Left colon (tissue), 2 donors: ENCODE measurements around the gene APMAP. TPM values are rescaled to one million over a fixed set of nuclear protein-coding genes. Genes with fewer than 3 reads are reported as not detected.

Source experiments
- ATAC-seq: fragments of 200-7000 bp; cut with Tn5 transposase; one replicate; pipeline ENCODE4 v1.9.1; 2020; ENCODE audit warnings: mild to moderate bottlenecking, moderate library complexity
- DNase-seq, 2 donors: peaks; one replicate each; pipeline ENCODE4 v3.0.0-alpha.2; 2020
- intact Hi-C, 2 donors: fragments of 100-400 bp; cut with DNase I in 1 of 2; cut with micrococcal nuclease in 1 of 2; formaldehyde crosslinking; loops; one replicate each; pipeline versions ENCODE4 v1.11.2 to v1.14.0; 2022; cut with DNase I, micrococcal nuclease
- long read RNA-seq: library from polyadenylated mRNA; unstranded; transcript quantifications from one replicate; pipeline ENCODE4 v2.0.0, GENCODE V29; 2021
- total RNA-seq, 2 donors: library from RNA; stranded (reverse); fragmentation: NEBNext Ultra II Directional; extraction: Animal tissue kit (Norgen Biotek cat#: 25700); gene quantifications; one replicate each; pipeline ENCODE4 v1.2.1, GENCODE V29; 2021
- donor health status: DM: no; HTN: no; CAD: no.
- donor health status: DM: yes; HTN: yes; CAD: no.

APMAP gene, protein sequence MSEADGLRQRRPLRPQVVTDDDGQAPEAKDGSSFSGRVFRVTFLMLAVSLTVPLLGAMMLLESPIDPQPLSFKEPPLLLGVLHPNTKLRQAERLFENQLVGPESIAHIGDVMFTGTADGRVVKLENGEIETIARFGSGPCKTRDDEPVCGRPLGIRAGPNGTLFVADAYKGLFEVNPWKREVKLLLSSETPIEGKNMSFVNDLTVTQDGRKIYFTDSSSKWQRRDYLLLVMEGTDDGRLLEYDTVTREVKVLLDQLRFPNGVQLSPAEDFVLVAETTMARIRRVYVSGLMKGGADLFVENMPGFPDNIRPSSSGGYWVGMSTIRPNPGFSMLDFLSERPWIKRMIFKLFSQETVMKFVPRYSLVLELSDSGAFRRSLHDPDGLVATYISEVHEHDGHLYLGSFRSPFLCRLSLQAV
- 10 to 100 TPM; 44.5 to 53.4 TPM for total RNA-seq
- long read RNA-seq, transcript APMAP-201 (9 exons, 2,430 nt) = major isoform, 159 of 194 reads
- long read RNA-seq, partial matches to known transcripts = 18 of 194 reads
- long read RNA-seq, other reads (novel, unspliced or antisense) = 17 of 194 reads

DNA sequence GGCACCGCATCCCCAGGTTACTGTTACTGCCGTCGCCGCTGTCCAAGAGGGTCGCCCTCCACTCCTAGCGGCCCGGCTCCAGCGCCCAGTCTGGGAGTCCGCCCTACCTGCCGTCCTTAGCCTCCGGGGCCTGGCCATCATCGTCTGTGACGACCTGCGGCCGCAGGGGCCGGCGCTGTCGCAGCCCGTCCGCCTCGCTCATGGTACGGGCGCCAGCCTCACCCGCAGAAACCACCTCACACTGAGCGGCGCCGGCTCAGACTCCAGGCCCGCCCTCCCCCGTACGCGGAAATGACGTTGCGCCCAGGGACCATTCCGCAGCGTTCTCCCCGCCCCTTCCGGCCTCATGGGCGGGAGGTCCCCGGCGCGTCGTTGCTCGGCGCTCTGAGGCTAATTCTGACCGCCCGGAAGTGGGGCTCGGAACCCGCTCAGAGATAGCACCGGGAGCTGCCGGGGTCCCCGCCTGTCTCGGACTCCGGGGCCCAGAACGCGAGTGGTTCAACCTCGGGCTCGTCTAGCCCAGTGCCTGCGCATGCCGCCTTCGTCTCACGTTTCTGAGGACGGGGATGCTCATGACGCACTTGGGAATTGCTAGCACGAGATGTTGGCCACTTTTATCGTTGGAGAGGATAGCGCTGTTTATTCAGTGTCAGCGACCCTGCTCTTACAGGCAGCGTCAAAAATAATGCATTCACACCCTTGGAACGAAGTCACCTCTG is at the start of gene APMAP:
Gene APMAP (minus strand): TSS at position 265 of the 719 bp plus-strand sequence. CDS start 63 bp downstream, at position 202.
- ATAC-seq (peak; percentile 97), DNase-seq (peak; percentile 95 to 99)
- intact Hi-C loops = loop anchor here (10.0 kb wide), 2 partner anchors 182 to 412 kb away; partner anchors contain the start of gene GINS1 (in 1 of the 2)

DNA sequence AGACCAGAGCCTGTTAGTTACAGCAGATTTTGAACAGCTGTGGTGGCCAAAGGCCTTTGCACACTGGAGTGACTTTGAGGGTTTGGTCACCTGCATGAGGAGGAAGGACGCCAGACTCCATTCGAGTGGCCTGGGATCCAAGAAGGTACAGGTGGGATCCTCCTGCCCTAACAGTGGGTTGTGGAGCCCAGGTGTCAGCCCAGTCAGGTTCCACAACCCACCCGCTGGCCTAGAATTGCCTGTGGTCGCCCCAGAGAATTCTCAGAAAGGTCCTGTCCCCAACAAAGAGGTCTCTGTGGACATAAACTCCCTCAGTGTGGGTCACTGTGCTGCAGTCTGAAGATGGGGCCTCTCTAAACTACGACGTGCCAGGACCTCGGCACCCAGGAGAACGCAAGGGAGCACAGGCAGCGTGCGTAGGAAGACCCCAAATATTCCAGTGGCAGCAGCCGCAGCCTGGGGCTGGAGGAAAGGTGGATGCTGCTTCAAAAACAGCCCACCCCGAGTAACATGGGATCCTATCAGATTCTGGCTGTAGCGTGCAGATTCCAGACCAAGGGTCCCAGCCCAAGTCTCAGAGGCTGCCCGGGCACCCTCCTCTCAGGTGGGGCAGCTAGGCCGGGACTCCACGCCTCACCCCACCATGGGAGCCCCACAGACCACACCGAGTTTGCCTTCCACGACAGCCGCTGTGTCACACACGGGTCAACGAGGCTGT is 49.4 kb upstream of the APMAP start:
- intact Hi-C loops = no loop called here
- DNase-seq (no peak), ATAC-seq (no peak)

DNA sequence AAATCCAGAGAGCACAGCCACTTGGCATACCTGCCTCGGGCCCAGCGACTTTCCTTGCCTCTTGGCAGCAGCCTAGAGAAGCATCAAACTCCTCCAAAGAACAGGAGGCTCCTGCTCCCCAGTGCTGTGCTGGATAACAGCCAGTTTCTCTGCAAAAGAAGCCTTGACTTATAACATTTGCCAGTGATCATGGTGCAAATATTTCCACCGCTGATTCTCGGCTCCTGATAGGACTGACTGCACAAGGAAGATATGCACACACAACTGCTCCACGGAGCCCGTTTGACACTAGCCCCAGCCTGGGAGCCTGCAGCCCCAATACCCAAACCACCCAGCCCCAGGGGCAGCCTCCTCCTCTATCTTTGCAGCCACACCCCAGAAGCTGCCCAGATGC is 47.9 kb upstream of the APMAP start:
- intact Hi-C loops = no loop called here
- DNase-seq (peak in 1 of 2 donors; percentile 77), ATAC-seq (peak; percentile 10)

DNA sequence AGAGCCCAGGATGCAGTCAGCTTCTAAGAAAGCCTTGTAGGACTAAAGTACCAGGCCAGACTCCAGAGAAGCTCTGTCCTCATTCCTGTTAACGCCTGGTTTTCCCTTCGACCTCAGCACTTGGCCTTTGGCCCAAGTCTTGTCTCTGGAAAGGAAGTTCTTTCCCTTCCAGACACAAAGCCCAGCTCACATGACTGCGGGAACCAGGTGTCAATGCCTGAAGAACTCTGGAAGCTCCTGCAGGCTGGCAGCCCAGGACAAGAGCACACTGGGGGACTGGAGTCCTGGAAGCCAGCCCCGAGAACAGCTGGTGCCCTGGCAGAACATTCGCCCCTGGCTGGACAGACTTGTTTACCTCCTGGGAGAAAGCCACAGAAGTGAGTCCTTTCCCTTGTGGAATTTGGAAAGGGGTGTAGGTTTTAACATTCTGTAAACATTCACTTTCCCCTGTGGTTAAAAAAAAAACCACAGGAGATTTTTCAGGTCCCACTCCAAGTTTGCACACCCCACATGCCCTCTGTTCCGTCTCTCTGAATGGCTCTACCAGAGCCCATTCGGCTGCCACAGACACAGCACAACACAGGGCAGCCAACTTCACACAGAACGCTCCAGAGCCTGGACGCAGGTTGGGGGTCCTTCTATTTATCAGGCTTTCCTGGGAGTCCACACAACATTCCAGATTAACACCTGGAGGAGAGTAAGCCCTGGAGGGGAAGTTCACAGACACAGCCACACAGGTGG is 47.3 kb upstream of the APMAP start:
- DNase-seq (peak; percentile 78 to 94), ATAC-seq (peak; percentile 73)
- intact Hi-C loops = no loop called here

DNA sequence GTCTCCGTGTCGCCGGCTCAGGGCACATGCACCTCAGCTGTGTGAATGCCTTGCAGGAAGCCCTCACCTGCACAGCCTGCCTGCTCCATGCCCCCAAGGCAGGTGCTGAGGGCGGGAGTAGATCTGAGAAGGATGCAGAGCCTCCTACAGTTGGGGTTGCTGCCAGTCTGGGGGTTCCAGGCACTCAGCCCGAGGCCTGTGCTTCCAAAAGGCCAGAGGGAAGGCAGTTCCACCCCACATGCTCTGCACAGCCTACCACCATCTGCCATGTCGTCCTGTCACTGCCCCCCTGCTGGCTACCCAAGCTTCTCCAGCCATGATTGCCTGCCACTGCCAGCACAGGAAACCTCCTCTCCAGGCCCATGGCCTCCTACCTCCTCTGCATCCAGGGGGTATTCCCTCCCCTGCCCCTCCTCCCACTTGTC is 46.1 kb upstream of the APMAP start:
- intact Hi-C loops = no loop called here
- ATAC-seq (no peak), DNase-seq (no peak)

DNA sequence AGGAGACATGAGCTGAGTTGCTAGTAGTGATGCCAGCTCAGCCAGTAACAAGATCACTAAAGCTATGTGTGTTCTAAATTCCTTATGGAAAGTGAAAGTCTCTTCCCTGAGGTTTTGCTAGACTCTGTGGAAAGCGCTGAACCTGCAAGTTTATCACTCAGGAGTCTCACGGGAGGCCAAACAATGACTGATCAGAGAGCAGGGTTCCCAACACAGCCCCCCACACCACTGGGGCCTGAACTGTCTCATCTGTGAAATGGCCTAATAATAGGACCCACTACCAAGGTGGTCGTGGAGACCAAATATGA is 45.5 kb upstream of the APMAP start:
- ATAC-seq = no peak
- DNase-seq = no peak

DNA sequence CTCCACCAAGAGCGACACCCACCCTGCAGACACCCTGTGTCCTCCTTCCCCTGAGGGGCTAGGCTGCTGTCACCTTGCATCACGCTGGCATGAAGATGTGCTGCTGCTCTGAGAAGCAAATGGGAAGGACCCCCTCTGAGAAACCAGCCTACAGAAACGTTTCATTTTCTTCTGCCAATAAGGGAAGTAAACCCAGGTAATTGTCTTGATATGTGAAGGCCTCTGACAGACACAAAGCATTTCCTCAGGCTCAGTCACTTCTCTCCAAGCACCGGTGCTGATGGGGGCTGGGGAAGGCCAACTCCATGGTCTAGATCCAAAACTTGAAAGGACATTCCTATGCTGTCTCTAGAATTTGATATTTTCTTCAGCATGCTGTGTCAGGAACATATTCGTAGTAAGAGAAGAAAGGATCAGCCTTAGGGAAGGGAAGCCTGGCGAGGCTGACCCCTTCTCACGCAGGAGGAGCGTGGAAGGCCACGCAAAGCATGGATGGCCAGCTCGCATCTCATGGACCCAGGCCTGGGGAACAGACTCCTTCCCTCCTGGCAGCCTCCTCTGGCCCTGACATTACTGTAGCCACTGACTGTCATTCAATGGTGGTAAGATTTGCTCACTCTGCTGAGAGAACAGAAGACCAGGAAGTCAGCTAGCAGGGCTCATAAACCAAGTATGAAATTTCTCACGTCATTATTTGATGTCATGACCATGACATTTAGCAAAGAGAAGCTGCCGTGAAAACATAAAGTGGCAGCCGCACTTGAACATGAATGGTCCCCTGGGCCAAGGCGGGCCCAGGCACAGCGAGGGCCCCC is 44.9 kb upstream of the APMAP start:
- intact Hi-C loops = no loop called here
- peak; percentile 32 for ATAC-seq
- DNase-seq = no peak

More for the DNA sequence above, 45.5 kb upstream of the APMAP start:
- intact Hi-C loops = no loop called here

DNA sequence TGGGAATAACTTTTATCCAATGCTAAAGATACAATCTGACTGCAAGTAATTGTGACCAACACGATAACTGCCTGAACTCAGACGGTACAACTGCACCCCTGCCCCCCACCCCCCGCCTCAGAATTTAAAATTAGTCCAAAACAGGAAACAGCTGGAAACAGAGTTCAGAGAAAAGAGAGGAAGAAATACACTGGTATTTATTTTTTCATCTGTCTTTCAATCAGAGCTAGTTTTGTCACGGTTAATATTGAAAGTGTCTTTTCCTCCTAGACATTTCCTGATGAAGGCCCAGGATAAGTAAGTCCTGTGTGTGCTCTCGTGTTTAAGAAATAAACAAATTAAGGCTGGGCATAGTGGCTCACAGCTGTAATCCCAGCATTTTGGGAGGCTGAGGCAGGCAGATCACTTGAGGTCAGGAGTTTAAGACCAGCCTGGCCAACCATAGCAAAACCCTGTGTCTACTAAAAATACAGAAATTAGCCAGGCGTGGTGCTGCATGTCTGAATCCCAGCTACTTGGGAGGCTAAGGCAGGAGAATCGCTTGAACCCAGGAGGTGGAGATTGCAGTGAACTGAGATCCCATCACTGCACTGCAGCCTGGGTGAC is 43.9 kb upstream of the APMAP start:
- DNase-seq = no peak
- intact Hi-C loops = no loop called here
- ATAC-seq = no peak

DNA sequence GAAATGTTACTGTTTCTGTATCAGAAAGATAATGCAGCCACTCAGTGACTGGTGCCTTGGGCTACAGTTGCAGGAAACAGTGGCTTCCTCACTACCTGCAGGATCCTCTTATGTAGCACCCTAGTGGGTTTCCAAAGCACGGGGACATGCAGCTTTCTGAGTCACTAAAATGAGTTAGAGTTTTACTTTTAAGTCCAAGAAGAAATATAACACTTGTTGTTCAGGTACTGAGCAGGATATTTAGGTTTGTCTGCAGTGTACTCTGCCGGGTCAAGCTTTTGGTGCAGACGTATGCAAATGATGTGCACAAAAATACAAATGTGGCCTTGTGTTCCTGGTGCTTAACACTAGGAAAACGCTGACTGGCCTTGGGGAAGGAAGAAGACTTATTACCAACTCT is 43.4 kb upstream of the APMAP start:
- DNase-seq (no peak), ATAC-seq (no peak)
- intact Hi-C loops = no loop called here

DNA sequence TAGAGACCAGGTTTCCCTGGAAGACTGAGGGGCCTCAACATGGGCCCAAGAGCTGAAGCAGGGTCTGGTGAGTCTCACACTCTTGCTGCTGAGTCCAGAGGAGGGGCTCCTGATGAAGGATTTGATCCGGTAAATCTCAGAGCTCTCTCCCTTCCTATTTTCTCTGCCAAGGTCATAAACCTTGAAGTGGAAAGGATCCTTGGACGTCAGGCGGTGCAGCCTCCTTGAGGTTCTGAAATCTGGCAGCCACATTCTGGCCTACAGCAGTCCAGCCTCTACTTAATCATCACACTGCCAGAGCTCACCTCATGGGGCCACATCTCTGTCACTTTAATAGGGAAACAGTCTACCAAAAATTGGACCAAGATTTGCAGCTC is 41.4 kb upstream of the APMAP start:
- intact Hi-C loops = no loop called here
- ATAC-seq (peak; percentile 22), DNase-seq (peak in 1 of 2 donors; percentile 47)

DNA sequence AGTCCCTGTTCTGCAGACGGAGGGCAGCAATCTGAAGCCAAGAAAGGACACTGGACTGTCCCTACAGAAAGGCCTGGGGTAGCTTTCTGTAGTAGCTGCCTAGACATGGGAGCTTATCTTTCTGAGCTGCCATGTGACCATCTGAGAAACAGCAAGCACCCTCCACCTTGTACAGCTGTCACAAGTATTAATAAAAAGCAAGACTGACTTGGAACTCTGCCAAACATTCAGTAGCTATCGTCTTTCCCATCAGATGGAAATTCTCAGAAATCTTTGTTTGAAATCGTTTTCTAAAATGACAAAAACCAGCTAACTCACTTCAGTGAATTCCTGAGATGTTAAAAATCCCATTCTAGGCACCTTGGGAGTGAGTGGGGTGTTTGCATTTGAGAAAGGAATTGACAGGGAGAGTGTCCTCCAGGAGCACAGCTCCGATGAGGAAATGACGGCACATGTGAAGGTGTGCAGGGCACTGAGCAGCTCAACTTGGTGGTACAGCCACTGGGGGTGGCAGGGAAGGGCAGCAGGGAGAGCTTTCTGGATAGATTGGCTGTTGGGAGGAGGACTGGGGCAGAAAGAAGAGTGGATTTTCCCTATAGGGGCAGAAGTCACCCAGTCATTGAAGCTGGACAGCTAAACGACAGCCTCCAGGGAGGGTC is 40.8 kb upstream of the APMAP start:
- intact Hi-C loops = no loop called here
- no peak for DNase-seq
- ATAC-seq = peak; percentile 61

DNA sequence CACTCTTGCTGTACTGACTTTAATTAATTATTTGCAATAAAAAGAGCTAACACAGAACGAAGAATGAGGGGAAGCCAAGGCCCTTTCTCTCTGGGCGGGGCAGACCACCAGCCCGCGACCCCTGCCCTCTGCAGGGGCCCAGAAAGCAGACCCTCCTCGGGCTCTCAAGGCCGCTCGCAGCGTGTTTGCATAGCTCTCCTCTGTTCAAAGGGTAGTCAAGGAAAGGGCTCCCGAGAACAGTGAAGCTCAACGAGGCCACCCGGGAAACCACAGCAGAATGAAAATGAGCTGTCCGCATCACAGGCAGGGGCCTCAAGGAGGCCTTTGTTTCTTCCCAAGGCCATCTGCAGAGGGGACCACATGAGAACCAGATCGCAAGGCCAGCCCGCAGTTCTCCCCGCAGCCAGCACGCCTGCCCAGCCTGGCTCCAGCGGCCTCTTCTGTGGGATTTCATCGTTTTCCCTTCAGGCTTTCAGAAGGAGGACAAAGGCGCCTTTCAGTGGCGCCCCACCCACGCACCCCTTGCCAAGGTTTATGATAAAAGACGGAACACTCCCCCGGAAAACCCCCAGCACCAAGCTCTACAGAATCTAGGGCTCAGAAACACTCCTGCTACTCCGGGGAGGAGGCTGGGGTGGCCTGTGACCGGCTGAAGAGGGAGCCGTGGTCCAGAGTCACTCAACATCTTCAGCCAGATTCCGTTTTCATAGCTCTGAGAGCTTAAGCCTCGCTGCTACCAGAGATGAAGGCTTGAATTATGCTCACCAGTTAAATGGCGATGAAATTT is 40.1 kb upstream of the APMAP start:
- peak; percentile 63 to 69 for DNase-seq
- peak; percentile 69 for ATAC-seq
- intact Hi-C loops = no loop called here

DNA sequence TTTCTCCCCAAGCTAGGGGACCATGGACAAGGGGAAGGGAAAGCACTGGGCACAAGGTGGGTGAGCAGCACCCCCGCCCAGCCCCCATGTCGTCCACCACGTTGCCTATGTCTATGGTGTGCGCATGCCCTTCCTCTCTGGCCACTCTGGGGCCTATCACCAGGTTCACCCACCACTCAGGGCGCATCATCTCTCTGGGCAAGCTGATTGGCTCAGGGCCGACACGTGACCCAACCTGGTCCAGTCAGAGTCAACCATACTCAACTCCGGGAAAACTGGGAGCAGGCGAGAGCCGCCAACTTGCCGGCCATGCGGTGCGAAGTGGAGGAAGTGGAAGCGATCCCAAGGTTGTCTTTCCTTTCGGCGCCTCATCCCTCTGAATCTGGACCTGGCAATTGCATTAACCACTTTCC is 39.5 kb upstream of the APMAP start:
- intact Hi-C loops = no loop called here
- no peak for ATAC-seq

DNA sequence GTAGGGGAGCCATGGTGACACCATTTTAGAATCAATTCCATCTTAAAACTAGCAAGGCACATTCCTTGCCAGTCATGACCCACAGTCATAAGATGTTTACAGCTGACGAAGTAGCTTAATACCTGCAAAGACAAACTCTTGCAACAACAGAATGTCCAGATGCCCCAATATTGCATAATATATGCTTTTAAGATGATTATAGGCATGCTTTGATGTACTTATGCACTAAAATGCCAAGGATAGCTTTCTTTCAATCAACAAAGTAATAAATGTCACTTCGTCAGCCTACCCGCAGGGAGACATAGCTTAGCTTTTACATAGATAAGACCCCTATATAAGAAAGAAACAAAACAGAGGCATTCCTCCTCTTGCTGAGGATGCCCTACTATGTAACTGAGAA is 38.7 kb upstream of the APMAP start:
- intact Hi-C loops = no loop called here
- ATAC-seq (no peak), DNase-seq (no peak)

More for the DNA sequence above, 39.5 kb upstream of the APMAP start:
- no peak for DNase-seq

DNA sequence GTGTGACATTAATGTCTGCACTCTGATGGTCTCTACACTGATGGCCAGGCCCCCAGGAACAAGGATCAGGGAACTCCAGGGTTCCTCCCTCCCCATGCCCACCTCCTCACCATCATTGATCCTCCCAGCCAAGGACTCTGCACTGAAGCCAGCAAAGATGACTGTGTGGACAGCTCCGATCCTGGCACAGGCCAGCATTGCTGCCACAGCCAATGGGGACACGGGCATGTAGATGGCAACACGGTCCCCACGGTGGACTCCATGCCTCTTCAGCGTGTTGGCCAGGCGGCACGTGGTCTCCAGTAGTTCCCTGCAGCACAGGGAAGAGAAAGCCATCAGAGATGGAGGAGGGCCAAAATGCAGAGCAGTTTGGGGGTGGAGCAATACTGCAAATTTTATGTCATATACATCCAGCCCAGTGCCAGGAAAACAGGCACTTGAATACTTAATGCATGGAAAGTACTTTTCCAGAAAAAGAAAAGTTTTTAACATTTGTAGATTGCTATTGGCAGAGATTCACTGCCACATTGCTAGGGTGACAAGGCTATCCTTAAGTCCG is 38.2 kb upstream of the APMAP start:
- intact Hi-C loops = no loop called here
- no peak for ATAC-seq
- DNase-seq = no peak
